GM23338 (cell line): Measurements from ENCODE around the gene GNB5. TPM values are rescaled to one million over a fixed set of nuclear protein-coding genes. Genes with fewer than 3 reads are reported as not detected.

Experiments used
- POLR2AphosphoS5 ChIP-seq: IDR thresholded peaks from 2 replicates; pipeline ENCODE4 v1.6.1; 2016; ENCODE audit warnings: antibody characterized with exemption, low read depth
- ZNF462 ChIP-seq: fragments of 250-450 bp; sonication (Bioruptor Pico); IDR thresholded peaks from 2 replicates; pipeline ENCODE4 v1.5.0; 2020; ENCODE audit warnings: mild to moderate bottlenecking, moderate library complexity
- polyA plus RNA-seq: library from polyadenylated mRNA; unstranded; fragments of >200 nt; fragmentation: Nextera tagmentation; extraction: Ambion mirVana; gene quantifications from 2 replicates; pipeline ENCODE4 v1.2.1, GENCODE V29; 2016
- total RNA-seq: library from RNA; depleted of rRNA; stranded (reverse); fragments of >200 nt; shearing (Covaris generic); gene quantifications from 2 replicates; pipeline ENCODE4 v1.2.3, GENCODE V29; 2014
- TF ChIP-seq, protein P1 (sequence below): IDR thresholded peaks from one replicate; pipeline ENCODE4 v1.6.1; 2018; ENCODE audit warnings: antibody characterized with exemption; ENCODE audit not compliant: unreplicated experiment
- TF ChIP-seq, protein P2 (sequence below): IDR thresholded peaks from 2 replicates; pipeline ENCODE4 v1.6.1; 2016; ENCODE audit warnings: antibody characterized with exemption

Gene GNB5
- total and polyA plus RNA-seq, 2 experiments from 2014 or later = 23.0 to 40.8 TPM

- TF ChIP-seq, protein P1, sequence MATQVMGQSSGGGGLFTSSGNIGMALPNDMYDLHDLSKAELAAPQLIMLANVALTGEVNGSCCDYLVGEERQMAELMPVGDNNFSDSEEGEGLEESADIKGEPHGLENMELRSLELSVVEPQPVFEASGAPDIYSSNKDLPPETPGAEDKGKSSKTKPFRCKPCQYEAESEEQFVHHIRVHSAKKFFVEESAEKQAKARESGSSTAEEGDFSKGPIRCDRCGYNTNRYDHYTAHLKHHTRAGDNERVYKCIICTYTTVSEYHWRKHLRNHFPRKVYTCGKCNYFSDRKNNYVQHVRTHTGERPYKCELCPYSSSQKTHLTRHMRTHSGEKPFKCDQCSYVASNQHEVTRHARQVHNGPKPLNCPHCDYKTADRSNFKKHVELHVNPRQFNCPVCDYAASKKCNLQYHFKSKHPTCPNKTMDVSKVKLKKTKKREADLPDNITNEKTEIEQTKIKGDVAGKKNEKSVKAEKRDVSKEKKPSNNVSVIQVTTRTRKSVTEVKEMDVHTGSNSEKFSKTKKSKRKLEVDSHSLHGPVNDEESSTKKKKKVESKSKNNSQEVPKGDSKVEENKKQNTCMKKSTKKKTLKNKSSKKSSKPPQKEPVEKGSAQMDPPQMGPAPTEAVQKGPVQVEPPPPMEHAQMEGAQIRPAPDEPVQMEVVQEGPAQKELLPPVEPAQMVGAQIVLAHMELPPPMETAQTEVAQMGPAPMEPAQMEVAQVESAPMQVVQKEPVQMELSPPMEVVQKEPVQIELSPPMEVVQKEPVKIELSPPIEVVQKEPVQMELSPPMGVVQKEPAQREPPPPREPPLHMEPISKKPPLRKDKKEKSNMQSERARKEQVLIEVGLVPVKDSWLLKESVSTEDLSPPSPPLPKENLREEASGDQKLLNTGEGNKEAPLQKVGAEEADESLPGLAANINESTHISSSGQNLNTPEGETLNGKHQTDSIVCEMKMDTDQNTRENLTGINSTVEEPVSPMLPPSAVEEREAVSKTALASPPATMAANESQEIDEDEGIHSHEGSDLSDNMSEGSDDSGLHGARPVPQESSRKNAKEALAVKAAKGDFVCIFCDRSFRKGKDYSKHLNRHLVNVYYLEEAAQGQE = no peak
- TF ChIP-seq POLR2AphosphoS5 (no peak), ZNF462 (CRISPR knock-in tag) (no peak)
- TF ChIP-seq, protein P2, sequence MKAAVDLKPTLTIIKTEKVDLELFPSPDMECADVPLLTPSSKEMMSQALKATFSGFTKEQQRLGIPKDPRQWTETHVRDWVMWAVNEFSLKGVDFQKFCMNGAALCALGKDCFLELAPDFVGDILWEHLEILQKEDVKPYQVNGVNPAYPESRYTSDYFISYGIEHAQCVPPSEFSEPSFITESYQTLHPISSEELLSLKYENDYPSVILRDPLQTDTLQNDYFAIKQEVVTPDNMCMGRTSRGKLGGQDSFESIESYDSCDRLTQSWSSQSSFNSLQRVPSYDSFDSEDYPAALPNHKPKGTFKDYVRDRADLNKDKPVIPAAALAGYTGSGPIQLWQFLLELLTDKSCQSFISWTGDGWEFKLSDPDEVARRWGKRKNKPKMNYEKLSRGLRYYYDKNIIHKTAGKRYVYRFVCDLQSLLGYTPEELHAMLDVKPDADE = no peak
Measured at GRCh38 chr15:52162260-52162659, 28.9 kb downstream of the GNB5 start (continued).
